B cell (primary cell): ENCODE data around the gene KCNC4. TPM values are rescaled to one million over a fixed set of nuclear protein-coding genes. Genes with fewer than 3 reads are reported as not detected.

Experiments
- ATAC-seq: fragments of 200-7000 bp; cut with Tn5 transposase; one replicate; pipeline ENCODE4 v1.10.0; 2021; ENCODE audit warnings: low read depth, mild to moderate bottlenecking, moderate number of reproducible peaks, moderate library complexity
- CTCF ChIA-PET: fragments of 350-600 bp; sonication (Branson Sonifier 250); formaldehyde crosslinking; loops from one replicate; lab custom pipeline; 2021; ENCODE audit warnings: antibody characterized with exemption, inconsistent platforms; lab: Charles Lee
- POLR2A ChIA-PET: fragments of 350-600 bp; sonication (Branson Sonifier 250); formaldehyde crosslinking; loops from one replicate; lab custom pipeline; 2021; ENCODE audit warnings: antibody characterized with exemption; lab: Charles Lee
- DNase-seq: peaks from one replicate; pipeline ENCODE4 v3.0.0; 2013
- H2AFZ ChIP-seq: 2 replicates; pipeline ENCODE4 v1.6.1; 2012; ENCODE audit warnings: mild to moderate bottlenecking, low read depth, low read length; ENCODE audit not compliant: insufficient read depth, poor library complexity, severe bottlenecking
- H3K27ac ChIP-seq, 2 donors: 1 replicate in 1 of 2; 2 replicates in 1 of 2; pipeline ENCODE4 v1.5.1; 2012 to 2013; ENCODE audit warnings: low read length in 2 of 2, mild to moderate bottlenecking in 2 of 2, moderate library complexity in 1 of 2
- H3K27me3 ChIP-seq, 4 experiments: fragments of 200-600 bp in 1 of 4; sonication (generic) in 1 of 4; replicated peaks in 1 of 4; 1 replicate in 2 of 4; 2 replicates in 2 of 4; pipeline versions ENCODE4 v1.6.1 to v1.7.0; 2013 to 2016; ENCODE audit warnings: low read length in 3 of 4, mild to moderate bottlenecking in 2 of 4, mixed read lengths in 1 of 4, moderate library complexity in 1 of 4; ENCODE audit not compliant: insufficient read depth in 4 of 4, control insufficient read depth in 3 of 4; ENCODE audit errors: control extremely low read depth in 1 of 4
- H3K36me3 ChIP-seq, 2 experiments: replicated peaks in 1 of 2; 1 replicate in 1 of 2; 2 replicates in 1 of 2; pipeline versions ENCODE4 v1.6.1 to v1.7.1; 2013; ENCODE audit warnings: low read length in 1 of 2; ENCODE audit not compliant: insufficient read depth in 2 of 2, control insufficient read depth in 1 of 2; ENCODE audit errors: control extremely low read depth in 1 of 2, extremely low read depth in 1 of 2
- H3K4me1 ChIP-seq, 2 donors: fragments of 200-600 bp in 1 of 2; sonication (generic) in 1 of 2; 1 replicate in 1 of 2; 2 replicates in 1 of 2; pipeline versions ENCODE4 v1.5.1 to v1.6.1; 2013 to 2017; ENCODE audit warnings: low read length in 2 of 2; ENCODE audit not compliant: control insufficient read depth in 2 of 2, insufficient read depth in 2 of 2
- H3K4me2 ChIP-seq: replicated peaks from 2 replicates; pipeline ENCODE3; 2012; ENCODE audit warnings: mild to moderate bottlenecking, low read depth, low read length; ENCODE audit not compliant: poor library complexity, severe bottlenecking
- H3K4me3 ChIP-seq, 5 experiments: fragments of 200-600 bp in 1 of 5; sonication (generic) in 1 of 5; 1 replicate in 3 of 5; 2 replicates in 2 of 5; pipeline versions ENCODE4 v1.5.1 to v1.7.0; 2011 to 2016; ENCODE audit warnings: low read length in 4 of 5, mild to moderate bottlenecking in 4 of 5, low read depth in 2 of 5, control low read depth in 1 of 5, moderate library complexity in 1 of 5; ENCODE audit not compliant: insufficient read depth in 1 of 5; ENCODE audit errors: control extremely low read depth in 1 of 5, extremely low read depth in 1 of 5
- H3K79me2 ChIP-seq: fragments of 200-600 bp; sonication (generic); one replicate; pipeline ENCODE4 v1.6.0; 2016; ENCODE audit warnings: low read length; ENCODE audit not compliant: control insufficient read depth, insufficient read depth
- H3K9ac ChIP-seq: fragments of 200-600 bp; sonication (generic); 2 replicates; pipeline ENCODE4 v1.6.1; 2017; ENCODE audit warnings: mild to moderate bottlenecking, low read length, moderate library complexity
- H3K9me3 ChIP-seq, 3 donors: one replicate each; pipeline versions ENCODE4 v1.6.1 to v1.7.1; 2013; ENCODE audit warnings: low read length in 2 of 3; ENCODE audit not compliant: control insufficient read depth in 2 of 3, insufficient read depth in 1 of 3; ENCODE audit errors: control extremely low read depth in 1 of 3
- H4K20me1 ChIP-seq: 2 replicates; pipeline ENCODE4 v1.6.0; 2012; ENCODE audit warnings: mild to moderate bottlenecking, low read length; ENCODE audit not compliant: insufficient read depth, control insufficient read depth, poor library complexity, severe bottlenecking
- H3K27ac Mint-ChIP-seq: one replicate; pipeline ENCODE4 v1.8.0; 2021; ENCODE audit warnings: mixed read lengths
- H3K27me3 Mint-ChIP-seq: one replicate; pipeline ENCODE4 v1.8.0; 2021; ENCODE audit warnings: mixed read lengths
- H3K4me1 Mint-ChIP-seq: one replicate; pipeline ENCODE4 v1.8.0; 2021; ENCODE audit warnings: mixed read lengths
- H3K4me3 Mint-ChIP-seq: one replicate; pipeline ENCODE4 v1.8.0; 2021; ENCODE audit warnings: mixed read lengths
- H3K9me3 Mint-ChIP-seq: one replicate; pipeline ENCODE4 v1.8.0; 2022; ENCODE audit warnings: mixed read lengths; ENCODE audit not compliant: insufficient read depth
- EZH2 ChIP-seq: IDR thresholded peaks from 2 replicates; pipeline ENCODE4 v1.6.1; 2012; ENCODE audit warnings: borderline replicate concordance, low read depth, mild to moderate bottlenecking, moderate library complexity, low read length; ENCODE audit not compliant: insufficient read depth, poor library complexity, severe bottlenecking
- WGBS: methylation state at CpG from one replicate; pipeline ENCODE4 v1.1.5; 2013; ENCODE audit warnings: missing lambda C conversion rate; ENCODE audit not compliant: insufficient coverage; 5-methylcytosine and 5-hydroxymethylcytosine counted together
- intact Hi-C: fragments of 100-400 bp; cut with micrococcal nuclease; formaldehyde crosslinking; loops from one replicate; pipeline ENCODE4 v1.10.0; 2022
- polyA plus RNA-seq: library from polyadenylated mRNA; depleted of rRNA; stranded (reverse); fragments of >200 nt; gene quantifications from 2 replicates; pipeline ENCODE4 v1.2.3, GENCODE V29; 2012
- total RNA-seq, 2 donors: library from RNA; stranded (reverse); fragments of 120-200 nt in 1 of 2; gene quantifications; 1 replicate in 1 of 2; 2 replicates in 1 of 2; pipeline versions ENCODE4 v1.2.3 to v1.2.4, GENCODE V29; 2013 to 2022
- TF ChIP-seq, protein P1 (sequence below): fragments of 200-600 bp; IDR thresholded peaks from one replicate; pipeline ENCODE4 v1.8.0; 2022; ENCODE audit warnings: antibody characterized with exemption, mild to moderate bottlenecking

KCNC4 gene
- total and polyA plus RNA-seq, 2 donors (not counting 1 experiment from before 2014, with no cell fraction given), result 3.2 to 24.1 TPM

DNA sequence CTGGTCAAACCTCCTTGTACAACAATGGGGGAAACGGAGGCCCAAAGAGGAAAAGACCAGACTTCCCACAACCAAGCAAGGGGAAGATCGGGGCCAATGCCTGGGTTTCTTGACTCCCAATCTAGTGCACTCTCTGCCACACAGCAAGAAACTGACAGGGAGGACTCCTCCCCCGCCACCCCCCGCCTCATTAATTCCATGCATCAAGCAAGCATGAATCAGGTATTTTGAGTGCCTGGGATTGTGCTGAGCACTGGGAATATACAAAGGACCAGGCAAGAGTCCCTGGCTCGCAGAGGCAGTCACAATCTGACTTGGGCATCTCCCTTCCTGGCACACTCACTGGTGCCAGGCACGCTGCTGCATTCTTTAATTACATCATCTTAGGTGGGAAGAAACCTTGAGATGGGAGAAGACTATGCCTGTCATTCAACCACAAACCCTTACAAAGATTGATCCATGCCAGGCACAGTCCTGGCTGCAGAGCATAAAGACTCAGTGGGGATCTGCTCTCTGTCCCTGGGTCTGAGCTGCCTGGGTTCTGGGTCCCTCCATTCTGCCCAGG lies 4.4 kb upstream of the KCNC4 start:
- no peaks in the 10 kb centered on the region for H3K27me3 Mint-ChIP-seq
- Histone ChIP-seq H3K27me3 (no peaks in the 10 kb centered on the region), H3K36me3 (no peaks in the 10 kb centered on the region), H3K4me3 (no peak overlapping the region), H2AFZ (no peak overlapping the region), H3K4me2 (no peak overlapping the region), H3K27ac (no peak overlapping the region), H3K79me2 (no peaks in the 10 kb centered on the region), H3K4me1 (peaks cover 12 to 17% of the 10 kb centered on the region in 2 donors), H3K9ac (no peak overlapping the region), H4K20me1 (no peaks in the 10 kb centered on the region), H3K9me3 (no peaks in the 10 kb centered on the region)
- ATAC-seq (no peak), DNase-seq (no peak)
- POLR2A ChIA-PET, result interaction anchor here (1.1 kb wide), 1 partner anchor 107 kb away, joined by 3 read pairs; no protein-coding TSS in a partner anchor
- H3K4me1 Mint-ChIP-seq, result peaks cover 27% of the 10 kb centered on the region
- CTCF ChIA-PET, result interaction anchor here (1.0 to 24.7 kb wide), 11 partner anchors 9 to 291 kb away, joined by 3 to 838 read pairs (median 51); partner anchors contain the start of genes LAMTOR5, PROK1 and RBM15
- H3K9me3 Mint-ChIP-seq, result no peaks in the 10 kb centered on the region
- intact Hi-C loops, result loop anchor here (5.0 kb wide), 1 partner anchor 577 kb away; no protein-coding TSS in a partner anchor
- TF ChIP-seq, protein P1, sequence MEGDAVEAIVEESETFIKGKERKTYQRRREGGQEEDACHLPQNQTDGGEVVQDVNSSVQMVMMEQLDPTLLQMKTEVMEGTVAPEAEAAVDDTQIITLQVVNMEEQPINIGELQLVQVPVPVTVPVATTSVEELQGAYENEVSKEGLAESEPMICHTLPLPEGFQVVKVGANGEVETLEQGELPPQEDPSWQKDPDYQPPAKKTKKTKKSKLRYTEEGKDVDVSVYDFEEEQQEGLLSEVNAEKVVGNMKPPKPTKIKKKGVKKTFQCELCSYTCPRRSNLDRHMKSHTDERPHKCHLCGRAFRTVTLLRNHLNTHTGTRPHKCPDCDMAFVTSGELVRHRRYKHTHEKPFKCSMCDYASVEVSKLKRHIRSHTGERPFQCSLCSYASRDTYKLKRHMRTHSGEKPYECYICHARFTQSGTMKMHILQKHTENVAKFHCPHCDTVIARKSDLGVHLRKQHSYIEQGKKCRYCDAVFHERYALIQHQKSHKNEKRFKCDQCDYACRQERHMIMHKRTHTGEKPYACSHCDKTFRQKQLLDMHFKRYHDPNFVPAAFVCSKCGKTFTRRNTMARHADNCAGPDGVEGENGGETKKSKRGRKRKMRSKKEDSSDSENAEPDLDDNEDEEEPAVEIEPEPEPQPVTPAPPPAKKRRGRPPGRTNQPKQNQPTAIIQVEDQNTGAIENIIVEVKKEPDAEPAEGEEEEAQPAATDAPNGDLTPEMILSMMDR, result no peak
- no peak for TF ChIP-seq EZH2
- WGBS, result 100% methylated on average over 2 of the region's 6 CpGs
- no peak overlapping the region for H3K4me3 Mint-ChIP-seq
- H3K27ac Mint-ChIP-seq, result no peak overlapping the region
